HG03095 (cell line): Measurements from ENCODE around the gene PCDH9.
A peak's percentile ranks its signal among the peaks of the same experiment; 100 is the strongest.

ENCODE experiments used
- ATAC-seq: cut with Tn5 transposase; IDR thresholded peaks from one replicate; pipeline ENCODE4 v1.9.1; 2021; ENCODE audit warnings: moderate library complexity; ENCODE audit not compliant: unreplicated experiment

The PCDH9 gene

GRCh38 chr13:67229481-67230403, at the start of gene PCDH9:
Gene PCDH9 (minus strand): TSS chr13:67230336. CDS start chr13:67228440, 1,896 bp downstream.
- ATAC-seq = no peak

GRCh38 chr13:67278235-67278634, 48.1 kb upstream of the PCDH9 start:
- ATAC-seq = no peak

GRCh38 chr13:67277581-67277980, 47.4 kb upstream of the PCDH9 start:
- no peak for ATAC-seq

GRCh38 chr13:67275351-67275960, 45.3 kb upstream of the PCDH9 start:
- no peak for ATAC-seq

GRCh38 chr13:67273001-67273400, 42.9 kb upstream of the PCDH9 start:
- no peak for ATAC-seq

GRCh38 chr13:67267136-67267535, 37.0 kb upstream of the PCDH9 start:
- no peak for ATAC-seq

- ATAC-seq = no peak
Observed at GRCh38 chr13:67259208-67259607, 29.1 kb upstream of the PCDH9 start.

GRCh38 chr13:67258482-67258881, 28.3 kb upstream of the PCDH9 start:
- peak; percentile 74 for ATAC-seq

- ATAC-seq = no peak
Observed at GRCh38 chr13:67238861-67239260, 8.7 kb upstream of the PCDH9 start.

GRCh38 chr13:67238277-67238859, 8.2 kb upstream of the PCDH9 start:
- peak; percentile 82 for ATAC-seq

- ATAC-seq = no peak
Observed at GRCh38 chr13:67235265-67235664, 5.1 kb upstream of the PCDH9 start.

- no peak for ATAC-seq
Observed at GRCh38 chr13:67232384-67232783, 2.2 kb upstream of the PCDH9 start.

- ATAC-seq = no peak
Observed at GRCh38 chr13:67231289-67232000, 1.3 kb upstream of the PCDH9 start.

GRCh38 chr13:67230404-67231288, 510 bp upstream of the PCDH9 start:
- peak; percentile 99 for ATAC-seq

GRCh38 chr13:67228916-67229315, 1.2 kb downstream of the PCDH9 start:
- ATAC-seq = no peak

- ATAC-seq = no peak
Observed at GRCh38 chr13:67228031-67228430, 2.1 kb downstream of the PCDH9 start.

GRCh38 chr13:67227131-67227983, 2.8 kb downstream of the PCDH9 start:
- ATAC-seq = no peak

- no peak for ATAC-seq
Observed at GRCh38 chr13:67226696-67227095, 3.4 kb downstream of the PCDH9 start.
